Memory B cell (primary cell): ENCODE results near the gene DIRAS3.
"Not testable (repeated sequence)": the region's sequence is repeated elsewhere in the genome, so short reads cannot be mapped to it uniquely, and the experiment has no call there.

Source experiments
- ATAC-seq: fragments of 150-1000 bp; cut with Tn5 transposase; 2 replicates; pipeline ENCODE4 v1.10.0; 2021; ENCODE audit warnings: low read depth, mild to moderate bottlenecking, moderate library complexity
- DNase-seq, 2 donors: peaks; one replicate each; pipeline ENCODE4 v3.0.0; 2022; ENCODE audit warnings: low spot score in 2 of 2
- H3K27ac Mint-ChIP-seq: one replicate; pipeline ENCODE4 v1.8.0; 2022; ENCODE audit warnings: mild to moderate bottlenecking, moderate library complexity, mixed read lengths
- H3K27me3 Mint-ChIP-seq: one replicate; pipeline ENCODE4 v1.8.0; 2022; ENCODE audit warnings: mixed read lengths
- H3K36me3 Mint-ChIP-seq: one replicate; pipeline ENCODE4 v1.8.0; 2022; ENCODE audit warnings: mild to moderate bottlenecking, mixed read lengths
- H3K4me1 Mint-ChIP-seq: one replicate; pipeline ENCODE4 v1.8.0; 2022; ENCODE audit warnings: mixed read lengths
- H3K4me3 Mint-ChIP-seq: one replicate; pipeline ENCODE4 v1.8.0; 2022; ENCODE audit warnings: mild to moderate bottlenecking, moderate library complexity, mixed read lengths
- H3K9me3 Mint-ChIP-seq: one replicate; pipeline ENCODE4 v1.8.0; 2022; ENCODE audit warnings: mixed read lengths

The DIRAS3 gene, protein sequence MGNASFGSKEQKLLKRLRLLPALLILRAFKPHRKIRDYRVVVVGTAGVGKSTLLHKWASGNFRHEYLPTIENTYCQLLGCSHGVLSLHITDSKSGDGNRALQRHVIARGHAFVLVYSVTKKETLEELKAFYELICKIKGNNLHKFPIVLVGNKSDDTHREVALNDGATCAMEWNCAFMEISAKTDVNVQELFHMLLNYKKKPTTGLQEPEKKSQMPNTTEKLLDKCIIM

GRCh38 chr1:68049941-68050878 is at the start of gene DIRAS3:
DIRAS3 (minus strand) TSS chr1:68050627; CDS start chr1:68047297, 3,330 bp downstream.
- DNase-seq (no peak), ATAC-seq (no peak)
- Mint-ChIP-seq H3K9me3 (no peaks in the 10 kb centered on the region), H3K27ac (no peak within 1 kb of the TSS), H3K4me3 (no peak within 1 kb of the TSS), H3K4me1 (no peaks in the 10 kb centered on the region), H3K36me3 (no peaks in the 10 kb centered on the region), H3K27me3 (peaks cover 4% of the 10 kb centered on the region)

GRCh38 chr1:68093737-68094136 is 43.3 kb upstream of the DIRAS3 start:
- H3K27me3 Mint-ChIP-seq, result peaks cover 5% of the 10 kb centered on the region
- peaks cover 4% of the 10 kb centered on the region for H3K9me3 Mint-ChIP-seq
- DNase-seq (no peak), ATAC-seq (no peak)
- no peaks in the 10 kb centered on the region for H3K36me3 Mint-ChIP-seq
- H3K4me1 Mint-ChIP-seq, result no peaks in the 10 kb centered on the region
- H3K27ac Mint-ChIP-seq, result no peak overlapping the region
- H3K4me3 Mint-ChIP-seq, result no peak overlapping the region

GRCh38 chr1:68087184-68087583 is 36.8 kb upstream of the DIRAS3 start:
- DNase-seq (no peak), ATAC-seq (no peak)
- no peaks in the 10 kb centered on the region for H3K4me1 Mint-ChIP-seq
- no peaks in the 10 kb centered on the region for H3K27me3 Mint-ChIP-seq
- H3K9me3 Mint-ChIP-seq, result peaks cover 4% of the 10 kb centered on the region
- no peak overlapping the region for H3K4me3 Mint-ChIP-seq
- no peaks in the 10 kb centered on the region for H3K36me3 Mint-ChIP-seq
- H3K27ac Mint-ChIP-seq, result no peak overlapping the region

GRCh38 chr1:68085752-68086151 is 35.3 kb upstream of the DIRAS3 start:
- H3K9me3 Mint-ChIP-seq, result peaks cover 4% of the 10 kb centered on the region
- no peaks in the 10 kb centered on the region for H3K36me3 Mint-ChIP-seq
- no peak overlapping the region for H3K4me3 Mint-ChIP-seq
- DNase-seq (no peak), ATAC-seq (no peak)
- no peak overlapping the region for H3K27ac Mint-ChIP-seq
- H3K4me1 Mint-ChIP-seq, result no peaks in the 10 kb centered on the region
- H3K27me3 Mint-ChIP-seq, result peaks cover 2% of the 10 kb centered on the region

DNA sequence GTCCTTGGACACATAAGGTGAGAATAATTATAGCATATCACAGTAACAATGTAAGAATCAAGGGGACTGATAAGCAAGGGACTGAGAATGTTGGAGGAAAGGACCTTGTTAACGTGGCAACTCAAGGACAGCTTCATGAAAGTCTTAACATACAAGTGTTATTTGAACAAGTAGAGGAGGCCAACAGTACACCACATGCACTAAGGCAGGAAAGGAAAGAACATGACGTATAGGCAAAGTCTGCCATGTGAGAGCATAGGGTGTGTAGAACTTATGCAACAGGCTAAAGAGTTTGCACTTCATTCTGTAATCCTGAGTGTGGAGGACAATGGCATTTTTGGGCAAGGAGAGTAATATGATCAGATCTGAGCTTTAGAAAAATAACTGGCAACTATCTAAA is 33.3 kb upstream of the DIRAS3 start:
- Mint-ChIP-seq H3K9me3 (no peaks in the 10 kb centered on the region), H3K27me3 (peaks cover 4% of the 10 kb centered on the region), H3K4me3 (no peak overlapping the region), H3K27ac (no peak overlapping the region), H3K36me3 (no peaks in the 10 kb centered on the region), H3K4me1 (no peaks in the 10 kb centered on the region)
- DNase-seq (no peak), ATAC-seq (no peak)

DNA sequence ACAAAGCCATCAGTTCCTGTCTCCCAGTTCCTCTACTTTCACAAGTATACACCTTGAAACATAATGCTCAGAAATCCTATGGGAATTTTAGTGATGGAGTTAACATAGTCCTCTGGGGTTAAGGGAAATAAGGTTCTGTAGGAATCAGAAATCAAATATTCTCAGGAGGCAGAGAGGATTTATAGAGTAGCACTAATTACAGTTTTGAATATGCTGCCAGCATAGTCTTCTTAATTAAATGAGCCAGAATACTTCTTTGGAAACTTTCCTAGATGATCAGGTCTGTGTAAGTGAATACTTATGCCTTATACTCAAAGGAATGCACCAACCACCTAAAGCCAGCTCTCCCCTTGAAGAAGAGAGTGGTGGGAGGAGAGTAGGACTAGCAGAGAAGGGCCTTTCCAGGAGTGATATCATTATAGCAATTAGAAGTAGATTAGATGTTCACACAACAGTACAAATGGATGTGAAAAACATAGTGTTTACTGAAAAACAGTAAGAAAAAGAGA is 31.4 kb upstream of the DIRAS3 start:
- ATAC-seq, result no peak
- Mint-ChIP-seq H3K27me3 (peaks cover 4% of the 10 kb centered on the region), H3K9me3 (peaks cover 2% of the 10 kb centered on the region), H3K36me3 (no peaks in the 10 kb centered on the region), H3K27ac (no peak overlapping the region), H3K4me3 (no peak overlapping the region), H3K4me1 (no peaks in the 10 kb centered on the region)
- DNase-seq, result no peak

DNA sequence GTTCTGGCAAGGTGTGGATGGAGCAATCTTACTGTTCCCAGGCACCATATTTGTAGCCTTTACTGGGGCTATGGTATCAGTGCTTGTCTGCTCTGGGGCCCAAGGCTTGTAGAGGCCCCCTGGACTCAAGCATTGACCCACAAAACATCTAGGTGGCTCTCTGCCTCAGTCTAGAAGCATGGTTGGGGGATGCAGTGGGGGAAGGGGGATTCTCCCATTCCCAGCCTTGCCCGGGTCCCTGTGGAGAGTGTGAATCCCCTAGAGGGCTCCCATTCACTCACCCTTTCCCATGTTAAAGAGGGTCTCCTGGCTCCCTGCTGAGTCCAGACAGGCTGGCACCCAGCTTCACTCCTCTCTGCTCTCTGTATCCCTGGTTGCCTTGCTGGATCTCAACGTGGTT is 28.2 kb upstream of the DIRAS3 start:
- ATAC-seq (no peak), DNase-seq (no peak)
- H3K36me3 Mint-ChIP-seq, result no peaks in the 10 kb centered on the region
- peaks cover 4% of the 10 kb centered on the region for H3K27me3 Mint-ChIP-seq
- no peak overlapping the region for H3K4me3 Mint-ChIP-seq
- H3K27ac Mint-ChIP-seq, result peak overlapping the region; percentile 24
- H3K9me3 Mint-ChIP-seq, result peaks cover 4% of the 10 kb centered on the region
- no peaks in the 10 kb centered on the region for H3K4me1 Mint-ChIP-seq

DNA sequence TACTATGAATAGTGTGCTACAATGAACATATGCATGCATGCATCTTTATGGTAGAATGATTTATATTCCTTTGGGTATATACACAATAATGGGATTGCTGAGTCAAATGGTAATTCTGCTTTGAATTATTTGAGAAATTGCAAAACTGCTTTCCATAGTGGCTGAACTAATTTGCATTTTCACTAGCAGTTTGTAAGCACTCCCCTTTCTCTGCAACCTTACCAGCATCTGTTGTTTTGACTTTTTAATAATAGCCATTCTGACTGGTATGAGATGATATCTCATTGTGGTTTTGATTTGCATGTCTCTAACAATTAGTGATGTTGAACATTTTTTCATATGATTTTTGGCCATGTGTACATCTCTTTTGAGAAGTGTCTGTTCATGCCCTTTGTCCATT is 24.0 kb upstream of the DIRAS3 start:
- no peaks in the 10 kb centered on the region for H3K4me1 Mint-ChIP-seq
- H3K36me3 Mint-ChIP-seq, result no peaks in the 10 kb centered on the region
- H3K27ac Mint-ChIP-seq, result no peak overlapping the region
- peaks cover 7% of the 10 kb centered on the region for H3K9me3 Mint-ChIP-seq
- DNase-seq (no peak), ATAC-seq (no peak)
- H3K4me3 Mint-ChIP-seq, result no peak overlapping the region
- H3K27me3 Mint-ChIP-seq, result peaks cover 2% of the 10 kb centered on the region

GRCh38 chr1:68065766-68066165 is 15.3 kb upstream of the DIRAS3 start:
- Mint-ChIP-seq H3K9me3 (peaks cover 4% of the 10 kb centered on the region), H3K4me3 (no peak overlapping the region), H3K27ac (no peak overlapping the region), H3K4me1 (no peaks in the 10 kb centered on the region), H3K27me3 (no peaks in the 10 kb centered on the region), H3K36me3 (no peaks in the 10 kb centered on the region)
- ATAC-seq, result no peak
- DNase-seq, result no peak

DNA sequence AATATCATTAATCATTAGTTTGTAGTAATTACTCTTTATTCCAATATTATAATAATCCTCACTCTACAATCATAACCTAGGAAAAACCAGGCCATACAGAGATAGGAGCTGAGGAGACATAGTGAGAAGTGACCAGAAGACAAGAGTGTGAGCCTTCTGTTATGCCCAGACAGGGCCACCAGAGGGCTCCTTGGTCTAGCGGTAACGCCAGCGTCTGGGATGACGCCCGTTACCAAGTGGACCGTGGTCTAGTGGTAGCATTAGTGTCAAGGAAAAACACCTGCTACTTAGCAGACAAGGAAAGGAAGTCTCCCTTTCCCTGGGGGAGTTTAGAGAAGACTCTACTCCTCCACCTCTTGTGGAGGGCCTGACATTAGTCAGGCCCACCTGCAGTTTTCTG is 7.6 kb upstream of the DIRAS3 start:
- DNase-seq, H3K36me3 Mint-ChIP-seq, H3K4me3 Mint-ChIP-seq, H3K27ac Mint-ChIP-seq, ATAC-seq, H3K27me3 Mint-ChIP-seq, H3K4me1 Mint-ChIP-seq, H3K9me3 Mint-ChIP-seq: not testable (repeated sequence)

- DNase-seq (no peak), ATAC-seq (no peak)
- H3K36me3 Mint-ChIP-seq, result no peaks in the 10 kb centered on the region
- H3K4me3 Mint-ChIP-seq, result no peak overlapping the region
- no peaks in the 10 kb centered on the region for H3K27me3 Mint-ChIP-seq
- H3K9me3 Mint-ChIP-seq, result peaks cover 1% of the 10 kb centered on the region
- H3K27ac Mint-ChIP-seq, result no peak overlapping the region
- no peaks in the 10 kb centered on the region for H3K4me1 Mint-ChIP-seq
Observed at GRCh38 chr1:68057564-68057963, 7.1 kb upstream of the DIRAS3 start.

DNA sequence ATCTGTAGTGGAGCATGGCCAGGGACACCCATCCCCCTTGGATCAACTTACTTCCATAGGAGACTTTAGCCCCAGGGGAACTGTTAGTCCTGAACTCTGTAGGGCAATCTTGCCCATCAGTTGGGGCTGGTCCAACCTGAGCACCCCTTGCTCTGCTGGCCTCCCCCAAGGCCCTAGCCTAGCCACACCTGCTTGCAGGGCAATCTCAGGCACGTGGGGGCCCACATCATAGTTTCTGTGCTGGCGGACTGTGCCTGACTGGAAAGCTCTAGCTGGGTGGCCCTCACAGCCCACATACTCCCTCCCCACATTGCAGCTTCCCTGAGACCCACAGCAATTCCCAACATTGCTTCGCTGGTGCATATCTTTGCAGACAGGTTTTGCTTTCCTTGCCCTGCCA is 6.6 kb upstream of the DIRAS3 start:
- ATAC-seq (no peak), DNase-seq (no peak)
- Mint-ChIP-seq H3K4me3 (no peak overlapping the region), H3K36me3 (no peaks in the 10 kb centered on the region), H3K27ac (no peak overlapping the region), H3K9me3 (no peaks in the 10 kb centered on the region), H3K27me3 (no peaks in the 10 kb centered on the region), H3K4me1 (no peaks in the 10 kb centered on the region)

GRCh38 chr1:68051475-68051874 is 1.0 kb upstream of the DIRAS3 start:
- Mint-ChIP-seq H3K27me3 (no peaks in the 10 kb centered on the region), H3K36me3 (no peaks in the 10 kb centered on the region), H3K4me3 (no peak overlapping the region), H3K9me3 (no peaks in the 10 kb centered on the region), H3K4me1 (no peaks in the 10 kb centered on the region), H3K27ac (no peak overlapping the region)
- DNase-seq, result no peak
- no peak for ATAC-seq

- Mint-ChIP-seq H3K4me3 (no peak overlapping the region), H3K36me3 (no peaks in the 10 kb centered on the region), H3K9me3 (no peaks in the 10 kb centered on the region), H3K27me3 (peaks cover 4% of the 10 kb centered on the region), H3K4me1 (no peaks in the 10 kb centered on the region), H3K27ac (no peak overlapping the region)
- ATAC-seq, result no peak
- DNase-seq, result no peak
Observed at GRCh38 chr1:68047659-68048026, 2.8 kb downstream of the DIRAS3 start.
